AG09309 (cell line): ENCODE results near the gene CLSTN1.

Experiments used
- DNase-seq: peaks from one replicate; pipeline ENCODE4 v3.0.0-alpha.2; 2010; ENCODE audit warnings: low read depth
- H3K4me3 ChIP-seq: 2 replicates; pipeline ENCODE4 v1.5.1; 2011; ENCODE audit warnings: mild to moderate bottlenecking, low read depth, low read length, moderate library complexity; ENCODE audit not compliant: control insufficient read depth
- TF ChIP-seq, protein P1 (sequence below): IDR thresholded peaks from 2 replicates; pipeline ENCODE4 v1.5.1; 2011; ENCODE audit warnings: mild to moderate bottlenecking, low read depth, low read length, inconsistent platforms; ENCODE audit not compliant: insufficient read depth, control insufficient read depth; ENCODE audit errors: missing control alignments

CLSTN1 gene

DNA sequence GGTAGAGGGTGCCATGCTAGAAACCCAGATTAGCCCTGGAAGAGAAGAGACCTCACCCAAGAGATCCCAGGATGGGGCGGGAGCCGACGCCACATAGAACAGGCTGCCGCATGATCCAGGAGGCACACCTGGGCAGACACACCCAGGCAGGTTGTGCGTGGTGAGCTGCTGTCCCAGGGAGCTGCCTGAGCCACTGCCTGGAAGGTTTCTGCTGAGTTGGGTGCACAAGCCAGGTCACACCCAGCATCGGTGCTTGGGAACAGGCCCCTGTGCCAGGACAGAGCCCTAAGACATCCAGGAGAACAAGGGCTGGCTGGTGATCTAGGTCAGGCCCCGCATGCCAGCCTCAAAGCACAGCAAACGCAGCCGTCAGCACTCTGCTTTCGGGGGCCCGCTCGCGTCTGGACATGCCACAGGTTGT, 46.1 kb upstream of the CLSTN1 start:
- no peak overlapping the region for H3K4me3 ChIP-seq
- TF ChIP-seq, protein P1, sequence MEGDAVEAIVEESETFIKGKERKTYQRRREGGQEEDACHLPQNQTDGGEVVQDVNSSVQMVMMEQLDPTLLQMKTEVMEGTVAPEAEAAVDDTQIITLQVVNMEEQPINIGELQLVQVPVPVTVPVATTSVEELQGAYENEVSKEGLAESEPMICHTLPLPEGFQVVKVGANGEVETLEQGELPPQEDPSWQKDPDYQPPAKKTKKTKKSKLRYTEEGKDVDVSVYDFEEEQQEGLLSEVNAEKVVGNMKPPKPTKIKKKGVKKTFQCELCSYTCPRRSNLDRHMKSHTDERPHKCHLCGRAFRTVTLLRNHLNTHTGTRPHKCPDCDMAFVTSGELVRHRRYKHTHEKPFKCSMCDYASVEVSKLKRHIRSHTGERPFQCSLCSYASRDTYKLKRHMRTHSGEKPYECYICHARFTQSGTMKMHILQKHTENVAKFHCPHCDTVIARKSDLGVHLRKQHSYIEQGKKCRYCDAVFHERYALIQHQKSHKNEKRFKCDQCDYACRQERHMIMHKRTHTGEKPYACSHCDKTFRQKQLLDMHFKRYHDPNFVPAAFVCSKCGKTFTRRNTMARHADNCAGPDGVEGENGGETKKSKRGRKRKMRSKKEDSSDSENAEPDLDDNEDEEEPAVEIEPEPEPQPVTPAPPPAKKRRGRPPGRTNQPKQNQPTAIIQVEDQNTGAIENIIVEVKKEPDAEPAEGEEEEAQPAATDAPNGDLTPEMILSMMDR = no peak
- no peak for DNase-seq

DNA sequence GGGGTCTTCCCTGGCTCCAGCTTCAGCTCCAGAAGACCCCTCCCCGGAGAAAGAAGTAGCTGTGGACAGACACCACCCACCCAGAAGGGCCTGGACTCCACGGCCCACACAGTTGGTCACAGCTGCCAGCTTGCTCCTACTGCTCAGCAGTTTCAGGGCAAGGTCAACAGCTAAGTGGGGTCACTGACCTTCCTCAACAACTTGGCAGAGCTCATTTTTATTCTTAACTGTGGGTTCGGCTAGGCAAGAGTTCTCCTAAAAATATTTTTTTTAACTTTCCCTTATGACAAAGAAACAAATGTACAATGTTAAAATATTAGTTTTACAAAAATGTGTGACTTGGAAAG, 44.5 kb upstream of the CLSTN1 start:
- no peak overlapping the region for H3K4me3 ChIP-seq
- TF ChIP-seq, protein P1 = no peak
- no peak for DNase-seq

- TF ChIP-seq, protein P1 = peak; percentile 97
- no peak for DNase-seq
- H3K4me3 ChIP-seq = no peak overlapping the region
Observed at GRCh38 chr1:9867408-9868243, 43.9 kb upstream of the CLSTN1 start.

DNA sequence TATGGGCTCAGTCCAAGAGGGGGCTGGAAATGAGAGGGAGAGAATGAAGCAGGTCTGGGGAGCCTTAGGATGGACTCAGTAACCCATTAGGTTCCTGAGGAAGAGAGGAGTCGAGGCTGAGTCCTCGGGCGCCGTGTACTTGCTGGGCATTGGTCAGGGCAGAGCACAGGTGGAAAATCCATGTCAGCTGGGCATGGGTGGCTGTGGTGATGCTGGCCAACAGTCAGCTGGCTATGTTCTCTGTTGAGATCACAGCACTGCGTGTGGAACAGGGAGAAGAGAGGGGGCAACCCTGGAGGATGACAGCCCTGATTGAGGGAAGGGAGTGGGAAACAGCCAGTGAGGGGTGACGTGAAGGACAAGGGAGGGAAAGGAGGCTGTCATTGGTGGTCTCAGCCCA, 43.1 kb upstream of the CLSTN1 start:
- no peak for DNase-seq
- TF ChIP-seq, protein P1 = no peak

GRCh38 chr1:9865724-9866123, 42.0 kb upstream of the CLSTN1 start:
- TF ChIP-seq, protein P1 = no peak
- no peak overlapping the region for H3K4me3 ChIP-seq
- DNase-seq = no peak

More for the DNA sequence above, 43.1 kb upstream of the CLSTN1 start:
- H3K4me3 ChIP-seq = no peak overlapping the region

GRCh38 chr1:9863371-9863770, 39.6 kb upstream of the CLSTN1 start:
- TF ChIP-seq, protein P1 = no peak
- H3K4me3 ChIP-seq = no peak overlapping the region
- DNase-seq = no peak

DNA sequence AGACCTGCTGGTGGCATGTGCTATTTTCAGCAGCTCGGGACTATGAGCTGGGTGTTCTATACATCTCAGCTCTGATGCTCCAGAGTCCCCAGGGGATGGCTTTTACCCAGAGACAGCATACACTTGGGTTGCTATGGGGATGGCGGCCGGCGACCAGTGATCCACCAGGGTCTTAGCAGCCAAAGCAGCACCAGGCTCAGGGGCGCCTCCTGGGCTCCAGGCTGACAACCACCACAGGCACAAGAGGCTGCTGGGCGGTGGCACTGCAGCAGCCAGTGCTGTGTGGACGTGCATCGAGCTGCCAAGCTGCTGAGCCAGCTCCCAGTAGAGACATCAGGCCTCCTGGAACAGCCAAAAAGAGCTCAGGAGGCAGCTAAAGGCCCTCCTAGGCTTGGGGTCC, 37.6 kb upstream of the CLSTN1 start:
- H3K4me3 ChIP-seq = no peak overlapping the region
- TF ChIP-seq, protein P1 = no peak
- DNase-seq = no peak
